DND-41 (cell line): ENCODE results near the gene MROH2A.

Experiments used
- EZH2 ChIP-seq: IDR thresholded peaks from 3 replicates; pipeline ENCODE4 v1.6.1; 2012; ENCODE audit warnings: borderline replicate concordance, low read depth, mild to moderate bottlenecking, moderate library complexity, low read length, inconsistent platforms; ENCODE audit not compliant: severe bottlenecking
- TF ChIP-seq, protein P1 (sequence below): IDR thresholded peaks from 2 replicates; pipeline ENCODE4 v1.5.1; 2012; ENCODE audit warnings: borderline replicate concordance, low read length, moderate library complexity, mild to moderate bottlenecking; ENCODE audit not compliant: poor library complexity, severe bottlenecking; ENCODE audit errors: extremely low read depth

DNA sequence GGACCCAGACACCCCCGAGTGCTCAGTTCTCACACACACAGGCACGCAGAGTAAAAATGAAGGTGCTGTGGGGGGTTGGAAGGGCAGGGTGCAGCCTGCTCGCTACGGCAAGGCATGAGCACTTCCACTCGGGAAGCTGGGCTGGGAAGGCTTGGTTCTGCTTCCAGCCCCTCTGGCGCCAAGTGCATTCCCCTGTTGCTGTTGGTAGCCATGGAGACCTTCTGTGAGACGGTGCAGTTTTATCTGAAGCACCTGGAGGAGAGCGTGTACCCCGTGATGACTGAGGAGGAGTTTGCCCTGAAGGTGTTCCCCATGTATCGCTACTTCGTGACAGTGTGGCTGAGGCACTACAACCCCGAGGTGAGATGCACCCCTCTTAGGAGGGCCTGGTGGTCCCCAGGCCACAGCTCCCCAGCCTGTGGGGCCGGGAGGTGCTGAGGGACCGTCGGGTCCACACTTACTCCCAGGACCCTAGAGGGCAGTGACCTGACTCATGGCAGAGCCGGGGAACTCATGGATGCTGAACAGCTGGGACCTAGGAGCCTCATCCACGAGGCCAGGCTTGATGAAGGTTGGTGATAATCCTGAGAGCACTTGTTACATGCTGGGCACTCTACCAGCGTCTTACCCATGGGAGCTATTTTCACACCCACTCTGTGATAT is 15.5 kb downstream of the MROH2A start:
- TF ChIP-seq, protein P1, sequence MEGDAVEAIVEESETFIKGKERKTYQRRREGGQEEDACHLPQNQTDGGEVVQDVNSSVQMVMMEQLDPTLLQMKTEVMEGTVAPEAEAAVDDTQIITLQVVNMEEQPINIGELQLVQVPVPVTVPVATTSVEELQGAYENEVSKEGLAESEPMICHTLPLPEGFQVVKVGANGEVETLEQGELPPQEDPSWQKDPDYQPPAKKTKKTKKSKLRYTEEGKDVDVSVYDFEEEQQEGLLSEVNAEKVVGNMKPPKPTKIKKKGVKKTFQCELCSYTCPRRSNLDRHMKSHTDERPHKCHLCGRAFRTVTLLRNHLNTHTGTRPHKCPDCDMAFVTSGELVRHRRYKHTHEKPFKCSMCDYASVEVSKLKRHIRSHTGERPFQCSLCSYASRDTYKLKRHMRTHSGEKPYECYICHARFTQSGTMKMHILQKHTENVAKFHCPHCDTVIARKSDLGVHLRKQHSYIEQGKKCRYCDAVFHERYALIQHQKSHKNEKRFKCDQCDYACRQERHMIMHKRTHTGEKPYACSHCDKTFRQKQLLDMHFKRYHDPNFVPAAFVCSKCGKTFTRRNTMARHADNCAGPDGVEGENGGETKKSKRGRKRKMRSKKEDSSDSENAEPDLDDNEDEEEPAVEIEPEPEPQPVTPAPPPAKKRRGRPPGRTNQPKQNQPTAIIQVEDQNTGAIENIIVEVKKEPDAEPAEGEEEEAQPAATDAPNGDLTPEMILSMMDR: no peak
- TF ChIP-seq EZH2: no peak
